Neural cell (in vitro differentiated cells): ENCODE results near the gene KRTAP10-4.

Experiments
- EZH2 ChIP-seq: fragments of 200-600, 300-800 bp; shearing (Covaris generic), sonication (generic); IDR thresholded peaks from 2 replicates; pipeline ENCODE4 v1.6.1; 2014; ENCODE audit warnings: antibody characterized with exemption, low read length, borderline replicate concordance, mild to moderate bottlenecking; ENCODE audit not compliant: insufficient read depth, poor library complexity, severe bottlenecking
- MXI1 ChIP-seq: fragments of 450-650 bp; conservative IDR thresholded peaks from 2 replicates; pipeline ENCODE4 v1.6.1; 2014; ENCODE audit warnings: antibody characterized with exemption, mild to moderate bottlenecking; ENCODE audit not compliant: poor library complexity, severe bottlenecking
- POLR2AphosphoS5 ChIP-seq: IDR thresholded peaks from 2 replicates; pipeline ENCODE4 v1.6.1; 2012
- TAF1 ChIP-seq: IDR thresholded peaks from 2 replicates; pipeline ENCODE4 v1.6.1; 2012; ENCODE audit warnings: low read depth
- TF ChIP-seq, protein P1 (sequence below): fragments of 450-650 bp; IDR thresholded peaks from 2 replicates; pipeline ENCODE4 v1.5.1; 2014; ENCODE audit warnings: antibody characterized with exemption, mild to moderate bottlenecking, moderate library complexity; ENCODE audit not compliant: poor library complexity, severe bottlenecking

- TF ChIP-seq MXI1 (no peak), TAF1 (no peak), POLR2AphosphoS5 (no peak), EZH2 (no peak)
- TF ChIP-seq, protein P1, sequence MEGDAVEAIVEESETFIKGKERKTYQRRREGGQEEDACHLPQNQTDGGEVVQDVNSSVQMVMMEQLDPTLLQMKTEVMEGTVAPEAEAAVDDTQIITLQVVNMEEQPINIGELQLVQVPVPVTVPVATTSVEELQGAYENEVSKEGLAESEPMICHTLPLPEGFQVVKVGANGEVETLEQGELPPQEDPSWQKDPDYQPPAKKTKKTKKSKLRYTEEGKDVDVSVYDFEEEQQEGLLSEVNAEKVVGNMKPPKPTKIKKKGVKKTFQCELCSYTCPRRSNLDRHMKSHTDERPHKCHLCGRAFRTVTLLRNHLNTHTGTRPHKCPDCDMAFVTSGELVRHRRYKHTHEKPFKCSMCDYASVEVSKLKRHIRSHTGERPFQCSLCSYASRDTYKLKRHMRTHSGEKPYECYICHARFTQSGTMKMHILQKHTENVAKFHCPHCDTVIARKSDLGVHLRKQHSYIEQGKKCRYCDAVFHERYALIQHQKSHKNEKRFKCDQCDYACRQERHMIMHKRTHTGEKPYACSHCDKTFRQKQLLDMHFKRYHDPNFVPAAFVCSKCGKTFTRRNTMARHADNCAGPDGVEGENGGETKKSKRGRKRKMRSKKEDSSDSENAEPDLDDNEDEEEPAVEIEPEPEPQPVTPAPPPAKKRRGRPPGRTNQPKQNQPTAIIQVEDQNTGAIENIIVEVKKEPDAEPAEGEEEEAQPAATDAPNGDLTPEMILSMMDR, result no peak
Measured at GRCh38 chr21:44539046-44539445, 34.5 kb upstream of the KRTAP10-4 start.
